K562 (cell line): Measurements from ENCODE around the gene SRMS. TPM values are rescaled to one million over a fixed set of nuclear protein-coding genes. Genes with fewer than 3 reads are reported as not detected.

Source experiments
- ATAC-seq: fragments of 200-7000 bp; cut with Tn5 transposase; 3 replicates; pipeline ENCODE4 v1.9.1; 2020; ENCODE audit warnings: moderate library complexity
- BruUV-seq: library from RNA; stranded (reverse); fragments of 400-500 nt; replicated peaks from 2 replicates; lab custom pipeline; 2021; lab: Mats Ljungman, UMichigan
- CTCF ChIA-PET: fragments of 300-600 bp; formaldehyde crosslinking; extraction: SDS; loops from one replicate; lab custom pipeline; 2021; ENCODE audit warnings: low intra/inter-chr PET ratio; lab: Yijun Ruan, JAX
- POLR2A ChIA-PET: fragments of 300-600, 350-650 bp; sonication (Branson Sonifier 250); formaldehyde crosslinking; extraction: SDS; loops from one replicate; lab custom pipeline; 2021; ENCODE audit warnings: antibody characterized with exemption, inconsistent platforms; lab: Yijun Ruan, JAX
- DNase-seq, 4 experiments: peaks; one replicate each; pipeline versions ENCODE4 v3.0.0 to v3.0.0-alpha.2; 2011 to 2018; ENCODE audit warnings: low spot score in 3 of 4, mixed read lengths in 3 of 4; ENCODE audit errors: extremely low read depth in 1 of 4
- FAIRE-seq: peaks from 2 replicates; lab custom pipeline; 2011; peaks lifted over from hg19 to GRCh38; lab: Jason Lieb, UNC
- H2AFZ ChIP-seq: 2 replicates; pipeline ENCODE4 v1.6.0; 2011; ENCODE audit warnings: low read depth, low read length, control low read depth, inconsistent platforms
- H3K27ac ChIP-seq: fragments of 200-600 bp; 3 replicates; pipeline ENCODE4 v1.8.0; 2011; ENCODE audit warnings: low read depth, mild to moderate bottlenecking, control low read depth, inconsistent platforms, low read length, moderate library complexity, mixed read lengths; ENCODE audit errors: extremely low read depth
- H3K27me3 ChIP-seq, 2 experiments: fragments of 300-600 bp in 1 of 2; 2 replicates in 1 of 2; 3 replicates in 1 of 2; pipeline versions ENCODE4 v1.6.0 to v1.8.0; 2011; ENCODE audit warnings: inconsistent platforms in 2 of 2, low read length in 2 of 2, mild to moderate bottlenecking in 1 of 2, mixed read lengths in 1 of 2, moderate library complexity in 1 of 2; ENCODE audit not compliant: control insufficient read depth in 2 of 2, insufficient read depth in 2 of 2
- H3K36me3 ChIP-seq: fragments of 300-600 bp; 3 replicates; pipeline ENCODE4 v1.8.0; 2011; ENCODE audit warnings: mild to moderate bottlenecking, low read length, inconsistent platforms; ENCODE audit not compliant: control insufficient read depth, insufficient read depth
- H3K4me1 ChIP-seq, 2 experiments: fragments of 200-600 bp in 1 of 2; replicated peaks in 1 of 2; 2 replicates in 1 of 2; 3 replicates in 1 of 2; pipeline versions ENCODE4 v1.5.1 to v1.8.0; 2011; ENCODE audit warnings: inconsistent platforms in 2 of 2, low read length in 2 of 2, mild to moderate bottlenecking in 1 of 2, mixed read lengths in 1 of 2, moderate library complexity in 1 of 2; ENCODE audit not compliant: control insufficient read depth in 2 of 2, insufficient read depth in 2 of 2
- H3K4me2 ChIP-seq: 2 replicates; pipeline ENCODE4 v1.6.1; 2011; ENCODE audit warnings: low read length, control low read depth, inconsistent platforms, mixed read lengths; ENCODE audit not compliant: insufficient read depth
- H3K4me3 ChIP-seq: fragments of 200-600 bp; sonication (generic), shearing (Covaris generic); 2 replicates; pipeline ENCODE4 v1.5.1; 2016; ENCODE audit warnings: control low read depth, inconsistent platforms
- H3K79me2 ChIP-seq: fragments of 200-600 bp; 3 replicates; pipeline ENCODE4 v1.8.0; 2011; ENCODE audit warnings: low read length, inconsistent platforms; ENCODE audit not compliant: control insufficient read depth, insufficient read depth
- H3K9ac ChIP-seq, 2 experiments: 2 replicates each; pipeline versions ENCODE4 v1.6.0 to v1.6.1; 2011; ENCODE audit warnings: low read depth in 2 of 2, low read length in 2 of 2, control low read depth in 1 of 2, inconsistent platforms in 1 of 2, mild to moderate bottlenecking in 1 of 2, mixed read lengths in 1 of 2; ENCODE audit not compliant: insufficient read depth in 1 of 2
- H3K9me1 ChIP-seq: one replicate; pipeline ENCODE4 v1.6.0; 2011; ENCODE audit warnings: inconsistent platforms, mild to moderate bottlenecking, low read length, moderate library complexity; ENCODE audit not compliant: control insufficient read depth, insufficient read depth
- H3K9me3 ChIP-seq: replicated peaks from 2 replicates; pipeline ENCODE4 v1.5.1; 2011; ENCODE audit warnings: low read depth, low read length, inconsistent platforms; ENCODE audit not compliant: control insufficient read depth, insufficient read depth
- H4K20me1 ChIP-seq: replicated peaks from 2 replicates; pipeline ENCODE4 v1.6.1; 2011; ENCODE audit warnings: low read length, inconsistent platforms, mixed read lengths; ENCODE audit not compliant: control insufficient read depth, insufficient read depth
- BHLHE40 ChIP-seq: IDR thresholded peaks from 2 replicates; pipeline ENCODE4 v1.6.1; 2011; ENCODE audit warnings: low read length, improper control_type of control experiment
- CBX5 ChIP-seq: IDR thresholded peaks from 2 replicates; pipeline ENCODE4 v1.6.1; 2014; ENCODE audit warnings: low read depth, borderline replicate concordance
- CC2D1A ChIP-seq: fragments of 450-650 bp; IDR thresholded peaks from 2 replicates; pipeline ENCODE4 v1.6.1; 2017; ENCODE audit warnings: mild to moderate bottlenecking
- CHCHD3 ChIP-seq: fragments of 250-450 bp; sonication (Bioruptor Pico); IDR thresholded peaks from 2 replicates; pipeline ENCODE4 v2.1.2; 2022; ENCODE audit warnings: mild to moderate bottlenecking
- ESRRA ChIP-seq: fragments of 450-650 bp; IDR thresholded peaks from 2 replicates; pipeline ENCODE4 v1.6.1; 2014; ENCODE audit warnings: low read depth, mild to moderate bottlenecking, moderate library complexity, borderline replicate concordance
- ETS2 ChIP-seq: IDR thresholded peaks from 2 replicates; pipeline ENCODE4 v1.6.1; 2016; ENCODE audit warnings: borderline replicate concordance, missing genetic modification characterization, mild to moderate bottlenecking, moderate library complexity, missing compliant biosample characterization; ENCODE audit not compliant: poor library complexity, severe bottlenecking
- ETV6 ChIP-seq, 3 experiments: fragments of 150-350 bp in 1 of 3; sonication (generic) in 1 of 3; formaldehyde crosslinking in 1 of 3; IDR thresholded peaks; 2 replicates each; pipeline versions ENCODE4 v1.6.1 to v1.8.0; 2014 to 2022; ENCODE audit warnings: borderline replicate concordance in 2 of 3, low read depth in 2 of 3, antibody characterized with exemption in 1 of 3, low read length in 1 of 3, mild to moderate bottlenecking in 1 of 3, missing genetic modification reagents in 1 of 3
- FOXA3 ChIP-seq, 2 experiments: fragments of 450-650 bp in 1 of 2; sonication (generic) in 1 of 2; formaldehyde crosslinking; IDR thresholded peaks in 1 of 2; conservative IDR thresholded peaks in 1 of 2; 2 replicates each; pipeline versions ENCODE4 v1.4.0 to v1.8.0; 2020 to 2022; ENCODE audit warnings: mild to moderate bottlenecking in 2 of 2, missing genetic modification reagents in 1 of 2
- GABPA ChIP-seq: fragments of 200-800 bp; sonication (Bioruptor generic); conservative IDR thresholded peaks from 2 replicates; pipeline ENCODE4 v1.6.1; 2016; ENCODE audit warnings: low read depth, missing genetic modification characterization, missing compliant biosample characterization
- KAT8 ChIP-seq: fragments of 450-650 bp; IDR thresholded peaks from 2 replicates; pipeline ENCODE4 v1.6.1; 2016; ENCODE audit warnings: low read depth, mild to moderate bottlenecking
- MTA2 ChIP-seq: fragments of 450-650 bp; IDR thresholded peaks from 2 replicates; pipeline ENCODE4 v1.6.1; 2016; ENCODE audit warnings: low read depth
- SUPT5H ChIP-seq: fragments of 450-650 bp; IDR thresholded peaks from 2 replicates; pipeline ENCODE4 v1.6.1; 2016
- XRCC3 ChIP-seq: fragments of 450-650 bp; IDR thresholded peaks from 2 replicates; pipeline ENCODE4 v1.6.1; 2017; ENCODE audit warnings: mild to moderate bottlenecking, moderate library complexity
- ZFX ChIP-seq: sonication (generic); formaldehyde crosslinking; IDR thresholded peaks from 2 replicates; pipeline ENCODE4 v1.8.0; 2022; ENCODE audit warnings: mild to moderate bottlenecking, missing genetic modification reagents, moderate library complexity
- ZNF140 ChIP-seq: fragments of 250-450 bp; sonication (Bioruptor Pico); IDR thresholded peaks from 2 replicates; pipeline ENCODE4 v1.8.0; 2021; ENCODE audit warnings: moderate library complexity, mild to moderate bottlenecking, inconsistent platforms
- ZNF197 ChIP-seq: fragments of 200-800 bp; sonication (Bioruptor generic); IDR thresholded peaks from 2 replicates; pipeline ENCODE4 v1.6.1; 2016; ENCODE audit warnings: low read depth, missing genetic modification characterization, missing compliant biosample characterization
- WGBS: fragments of 100-300 bp; shearing (Covaris generic); methylation state at CpG from one replicate; pipeline ENCODE4 v1.1.6; 2016; ENCODE audit warnings: low coverage, mixed read lengths; ENCODE audit not compliant: insufficient coverage; ENCODE audit errors: missing lambda C conversion rate; 5-methylcytosine and 5-hydroxymethylcytosine counted together
- in situ Hi-C: fragments of 300-500 bp; cut with MboI; formaldehyde crosslinking; loops from 4 replicates; pipeline ENCODE4 v1.15.0; 2018; ENCODE audit warnings: inconsistent platforms, mixed read lengths
- intact Hi-C: fragments of 100-400 bp; cut with micrococcal nuclease; formaldehyde crosslinking; loops from 2 replicates; pipeline ENCODE4 v1.14.2; 2022
- polyA plus RNA-seq, 8 experiments: library from polyadenylated mRNA; depleted of rRNA in 4 of 8; stranded (reverse) in 5 of 8; unstranded in 3 of 8; fragments of >200 nt; fragmentation: Nextera tagmentation in 2 of 8; fragmentation: Illumina TruSeq in 1 of 8; extraction: Ambion mirVana in 2 of 8; extraction: Trizol in 1 of 8; gene quantifications; 2 replicates each; pipeline versions ENCODE4 v1.2.1 to v1.2.3, GENCODE V29; 2011 to 2014; ENCODE audit warnings: inconsistent platforms in 1 of 8, missing spikeins in 1 of 8
- total RNA-seq, 7 experiments: library from RNA; depleted of rRNA in 6 of 7; stranded (reverse); fragments of >200 nt in 6 of 7; fragmentation: Illumina TruSeq in 2 of 7; extraction: Trizol in 2 of 7; gene quantifications; 2 replicates each; pipeline versions ENCODE4 v1.2.1 to v1.2.3, GENCODE V29; 2011 to 2021; ENCODE audit warnings: low replicate concordance in 1 of 7
- TF ChIP-seq, protein P1 (sequence below): fragments of 450-650 bp; formaldehyde crosslinking; conservative IDR thresholded peaks from 2 replicates; pipeline ENCODE4 v1.4.0; 2022; ENCODE audit warnings: mild to moderate bottlenecking, missing genetic modification characterization
- TF ChIP-seq, protein P2 (sequence below), 2 experiments: fragments of 450-650 bp in 1 of 2; sonication (generic) in 1 of 2; formaldehyde crosslinking in 1 of 2; IDR thresholded peaks in 1 of 2; conservative IDR thresholded peaks in 1 of 2; 2 replicates each; pipeline versions ENCODE4 v1.6.1 to v1.8.1; 2016 to 2023; ENCODE audit warnings: mild to moderate bottlenecking in 2 of 2, moderate library complexity in 2 of 2, inconsistent platforms in 1 of 2, missing genetic modification reagents in 1 of 2

Gene SRMS
- total and polyA plus RNA-seq, 9 of the 15 experiments (the other 6 are each of a cell fraction or from before 2014, with no cell fraction given) = 0.07 TPM; not detected in 8

DNA sequence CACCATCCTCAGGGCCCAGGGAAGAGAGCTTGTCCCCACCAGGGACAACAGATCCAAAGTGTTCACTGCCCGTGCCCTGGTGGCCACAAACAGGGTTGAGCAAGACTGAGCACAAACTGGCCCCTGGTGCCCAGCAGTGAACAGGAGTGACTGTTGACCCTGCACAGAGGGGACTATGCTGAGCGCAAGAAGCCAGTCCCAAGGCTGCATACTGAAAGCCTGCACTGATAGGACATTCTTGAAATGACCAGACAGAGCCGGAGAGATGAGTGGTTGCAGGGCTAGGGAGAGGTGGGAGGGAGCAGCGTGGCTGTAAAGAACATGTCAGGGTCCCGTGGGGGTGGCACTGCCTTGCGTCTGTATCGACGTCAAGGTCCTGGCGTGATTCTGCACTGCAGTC, 3.5 kb upstream of the SRMS start:
- intact Hi-C loops (loop anchor here (10.0 kb wide), 1 partner anchor 314 kb away; the partner anchor contains the start of genes ABHD16B and TPD52L2), in situ Hi-C loops (no loop called here)
- ATAC-seq = no peak
- TF ChIP-seq, protein P1, sequence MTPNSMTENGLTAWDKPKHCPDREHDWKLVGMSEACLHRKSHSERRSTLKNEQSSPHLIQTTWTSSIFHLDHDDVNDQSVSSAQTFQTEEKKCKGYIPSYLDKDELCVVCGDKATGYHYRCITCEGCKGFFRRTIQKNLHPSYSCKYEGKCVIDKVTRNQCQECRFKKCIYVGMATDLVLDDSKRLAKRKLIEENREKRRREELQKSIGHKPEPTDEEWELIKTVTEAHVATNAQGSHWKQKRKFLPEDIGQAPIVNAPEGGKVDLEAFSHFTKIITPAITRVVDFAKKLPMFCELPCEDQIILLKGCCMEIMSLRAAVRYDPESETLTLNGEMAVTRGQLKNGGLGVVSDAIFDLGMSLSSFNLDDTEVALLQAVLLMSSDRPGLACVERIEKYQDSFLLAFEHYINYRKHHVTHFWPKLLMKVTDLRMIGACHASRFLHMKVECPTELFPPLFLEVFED = no peak
- no peak for TF ChIP-seq ZFX (CRISPR knock-in tag)
- TF ChIP-seq ZNF197 (CRISPR knock-in tag) = no peak
- no peak for TF ChIP-seq SUPT5H
- no peak for TF ChIP-seq ESRRA
- no peak for TF ChIP-seq CBX5
- no peak for TF ChIP-seq MTA2
- no peak for TF ChIP-seq ZNF140
- no peak for TF ChIP-seq CHCHD3 (CRISPR knock-in tag)
- TF ChIP-seq, protein P2, sequence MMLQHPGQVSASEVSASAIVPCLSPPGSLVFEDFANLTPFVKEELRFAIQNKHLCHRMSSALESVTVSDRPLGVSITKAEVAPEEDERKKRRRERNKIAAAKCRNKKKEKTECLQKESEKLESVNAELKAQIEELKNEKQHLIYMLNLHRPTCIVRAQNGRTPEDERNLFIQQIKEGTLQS (IDR thresholded peaks at IDR 0.05) = no peak
- TF ChIP-seq, protein P2 (CRISPR knock-in tag; conservative IDR thresholded peaks at IDR 0.05) = no peak
- no peak for TF ChIP-seq XRCC3
- no peak for TF ChIP-seq ETS2
- TF ChIP-seq KAT8 = no peak
- TF ChIP-seq ETV6 (IDR thresholded peaks at IDR 0.05; ENCODE audit: borderline replicate concordance in 1 of 2, low read depth in 2 of 2, low read length in 1 of 2) = no peak
- no peak for TF ChIP-seq ETV6 (CRISPR knock-in tag; IDR thresholded peaks at IDR 0.05; ENCODE audit: borderline replicate concordance)
- no peak for TF ChIP-seq CC2D1A
- TF ChIP-seq FOXA3 (CRISPR knock-in tag; conservative IDR thresholded peaks at IDR 0.05 in 1 of 2, IDR thresholded peaks at IDR 0.05 in 1 of 2) = no peak
- TF ChIP-seq BHLHE40 = no peak
- no peak for TF ChIP-seq GABPA (tag)
- H3K9me1 ChIP-seq = no peaks in the 10 kb centered on the region
- H3K36me3 ChIP-seq = no peaks in the 10 kb centered on the region
- H3K9ac ChIP-seq = 0 out of 4 replicates have a peak overlapping the region, but pooled peaks of 1 of the 2 experiments have one; percentile 2
- peaks cover 0 to 16% of the 10 kb centered on the region in 2 experiments; a peak in 2 of 5 replicates for H3K27me3 ChIP-seq
- no peak overlapping the region for H3K4me3 ChIP-seq
- H4K20me1 ChIP-seq = no peaks in the 10 kb centered on the region
- H3K4me1 ChIP-seq = peaks cover 15 to 74% of the 10 kb centered on the region in 2 experiments
- no peak overlapping the region for H3K4me2 ChIP-seq
- CTCF ChIA-PET = no interaction called here
- FAIRE-seq = peak; percentile 69
- no peaks in the 10 kb centered on the region for H3K9me3 ChIP-seq
- no peak overlapping the region for H3K27ac ChIP-seq
- WGBS = 47% methylated on average over 9 of the region's 9 CpGs
- no peak overlapping the region for H2AFZ ChIP-seq
- H3K79me2 ChIP-seq = no peaks in the 10 kb centered on the region
- no TSS peak for BruUV-seq
- POLR2A ChIA-PET = no interaction called here
- no peak for DNase-seq
